ENCODE results near the gene CCR1.

The CCR1 gene

GRCh38 chr3:46208167-46208704 lies at the start of gene CCR1:
Gene CCR1, minus strand, starts transcription at chr3:46208313. Its CDS starts 4,000 bp downstream, at chr3:46204313.
- no peak for DNase-seq (ENCODE audit: low spot score)

GRCh38 chr3:46252980-46253379 lies 44.9 kb upstream of the CCR1 start:
- no peak for DNase-seq (ENCODE audit: low spot score)

GRCh38 chr3:46245146-46245545 lies 37.0 kb upstream of the CCR1 start:
- DNase-seq (ENCODE audit: low spot score), result no peak

- no peak for DNase-seq (ENCODE audit: low spot score)
Observed at GRCh38 chr3:46243560-46243959, 35.4 kb upstream of the CCR1 start.

GRCh38 chr3:46242120-46242519 lies 34.0 kb upstream of the CCR1 start, which contains the start of gene CCR3:
Gene CCR3, plus strand, starts transcription at chr3:46242460. Its CDS starts 22,699 bp downstream, at chr3:46265159.
- no peak for DNase-seq (ENCODE audit: low spot score)

GRCh38 chr3:46239952-46240351 lies 31.8 kb upstream of the CCR1 start:
- no peak for DNase-seq (ENCODE audit: low spot score)

- DNase-seq (ENCODE audit: low spot score), result no peak
Observed at GRCh38 chr3:46239301-46239938, 31.3 kb upstream of the CCR1 start.

- DNase-seq (ENCODE audit: low spot score), result no peak
Observed at GRCh38 chr3:46238386-46238785, 30.3 kb upstream of the CCR1 start.

- no peak for DNase-seq (ENCODE audit: low spot score)
Observed at GRCh38 chr3:46236294-46237054, 28.4 kb upstream of the CCR1 start.

- no peak for DNase-seq (ENCODE audit: low spot score)
Observed at GRCh38 chr3:46235425-46235824, 27.3 kb upstream of the CCR1 start.

GRCh38 chr3:46233194-46233593 lies 25.1 kb upstream of the CCR1 start:
- no peak for DNase-seq (ENCODE audit: low spot score)

GRCh38 chr3:46231323-46231722 lies 23.2 kb upstream of the CCR1 start:
- no peak for DNase-seq (ENCODE audit: low spot score)

GRCh38 chr3:46228260-46229242 lies 20.4 kb upstream of the CCR1 start:
- DNase-seq (ENCODE audit: low spot score), result peak; percentile 20

- no peak for DNase-seq (ENCODE audit: low spot score)
Observed at GRCh38 chr3:46222435-46223161, 14.5 kb upstream of the CCR1 start.

GRCh38 chr3:46221938-46222337 lies 13.8 kb upstream of the CCR1 start:
- no peak for DNase-seq (ENCODE audit: low spot score)

- DNase-seq (ENCODE audit: low spot score), result no peak
Observed at GRCh38 chr3:46221391-46221790, 13.3 kb upstream of the CCR1 start.

- no peak for DNase-seq (ENCODE audit: low spot score)
Observed at GRCh38 chr3:46218196-46218709, 10.1 kb upstream of the CCR1 start.

- no peak for DNase-seq (ENCODE audit: low spot score)
Observed at GRCh38 chr3:46215810-46216414, 7.8 kb upstream of the CCR1 start.

- DNase-seq (ENCODE audit: low spot score), result no peak
Observed at GRCh38 chr3:46214751-46215352, 6.7 kb upstream of the CCR1 start.

GRCh38 chr3:46213201-46213600 lies 5.1 kb upstream of the CCR1 start:
- DNase-seq (ENCODE audit: low spot score), result no peak

Measured in GM03348 (cell line).